T-helper 2 cell (primary cell): ENCODE data around the gene PGBD1.

Experiments used
- DNase-seq, 5 experiments: peaks; one replicate each; pipeline versions ENCODE4 v3.0.0 to v3.0.0-alpha.2; 2012 to 2022

PGBD1 gene

GRCh38 chr6:28335040-28335563, 53.7 kb downstream of the PGBD1 start:
- no peak for DNase-seq

- peak; percentile 39 to 91 (median 71) for DNase-seq
These were observed 54.4 kb downstream of the PGBD1 start, which contains the start of gene ZSCAN31 for GRCh38 chr6:28335564-28336283. Gene ZSCAN31 (minus strand): TSS chr6:28336148. CDS start chr6:28329683, 6,465 bp downstream.

- peak in 2 of 5 experiments; percentile 34 to 63 for DNase-seq
These were observed 55.1 kb downstream of the PGBD1 start for GRCh38 chr6:28336284-28337120.

GRCh38 chr6:28337121-28337520, 55.7 kb downstream of the PGBD1 start:
- no peak for DNase-seq

GRCh38 chr6:28340310-28341095, 59.1 kb downstream of the PGBD1 start:
- no peak for DNase-seq

- DNase-seq, result no peak
These were observed 62.7 kb downstream of the PGBD1 start for GRCh38 chr6:28343898-28344677.

- DNase-seq, result no peak
These were observed 63.8 kb downstream of the PGBD1 start for GRCh38 chr6:28345201-28345600.

- DNase-seq, result no peak
These were observed 65.7 kb downstream of the PGBD1 start for GRCh38 chr6:28347119-28347518.

GRCh38 chr6:28349344-28349891, 68.0 kb downstream of the PGBD1 start:
- DNase-seq, result no peak

GRCh38 chr6:28349892-28350737, 68.7 kb downstream of the PGBD1 start, which contains the start of gene ZKSCAN3:
Gene ZKSCAN3 (plus strand): TSS chr6:28349947. CDS start chr6:28359587, 9,640 bp downstream.
- DNase-seq, result peak; percentile 55 to 92 (median 71)

- no peak for DNase-seq
These were observed 69.7 kb downstream of the PGBD1 start for GRCh38 chr6:28351087-28351486.

- DNase-seq, result no peak
These were observed 70.1 kb downstream of the PGBD1 start for GRCh38 chr6:28351493-28351925.
